Natural killer cell treated with Interleukin-12 subunit alpha and Interleukin-12 subunit beta and Interleukin-15 and Interleukin-18, amount 100 ng/mL, for 72 hours (primary cell): ENCODE data around the gene RECQL5. TPM values are rescaled to one million over a fixed set of nuclear protein-coding genes. Genes with fewer than 3 reads are reported as not detected.

Source experiments
- ATAC-seq, 2 donors: fragments of 150-1000 bp; cut with Tn5 transposase in 1 of 2; sonication (Bioruptor Pico), chemical (Tn5 transposase) in 1 of 2; 2 replicates each; pipeline ENCODE4 v1.10.0; 2021
- DNase-seq: peaks from one replicate; pipeline ENCODE4 v3.0.0; 2022; ENCODE audit warnings: low spot score
- H3K27ac Mint-ChIP-seq, 2 donors: 1 replicate in 1 of 2; 2 replicates in 1 of 2; pipeline ENCODE4 v1.8.0; 2022; ENCODE audit warnings: mixed read lengths in 2 of 2, mild to moderate bottlenecking in 1 of 2, moderate library complexity in 1 of 2
- H3K27me3 Mint-ChIP-seq, 2 donors: 1 replicate in 1 of 2; 2 replicates in 1 of 2; pipeline ENCODE4 v1.8.0; 2022; ENCODE audit warnings: mixed read lengths in 2 of 2
- H3K36me3 Mint-ChIP-seq: one replicate; pipeline ENCODE4 v1.8.0; 2022; ENCODE audit warnings: mixed read lengths
- H3K4me1 Mint-ChIP-seq, 2 donors: 1 replicate in 1 of 2; 2 replicates in 1 of 2; pipeline ENCODE4 v1.8.0; 2022; ENCODE audit warnings: low read depth in 2 of 2, mixed read lengths in 2 of 2, mild to moderate bottlenecking in 1 of 2
- H3K4me3 Mint-ChIP-seq: one replicate; pipeline ENCODE4 v1.8.0; 2022; ENCODE audit warnings: mixed read lengths
- H3K9me3 Mint-ChIP-seq: 2 replicates; pipeline ENCODE4 v1.8.0; 2022; ENCODE audit warnings: mixed read lengths
- total RNA-seq, 2 donors: library from RNA; stranded (reverse); gene quantifications; one replicate each; pipeline ENCODE4 v1.2.3, GENCODE V29; 2022

Gene RECQL5
- total RNA-seq = 10 to 100 TPM; 32.6 to 59.7 TPM

GRCh38 chr17:75666959-75667790 is at the start of gene RECQL5, which contains the start of gene SAP30BP:
RECQL5 (minus strand) TSS chr17:75667154; CDS start chr17:75666557, 597 bp downstream.
SAP30BP (plus strand) TSS chr17:75667338; CDS start chr17:75667373, 35 bp downstream.
- H3K9me3 Mint-ChIP-seq = no peaks in the 10 kb centered on the region
- H3K4me3 Mint-ChIP-seq = no peak within 1 kb of the TSS
- DNase-seq (peak; percentile 98), ATAC-seq (peak; percentile 100)
- peaks cover 7% of the 10 kb centered on the region for H3K36me3 Mint-ChIP-seq
- no peaks in the 10 kb centered on the region for H3K27me3 Mint-ChIP-seq
- H3K27ac Mint-ChIP-seq = no peak within 1 kb of the TSS
- H3K4me1 Mint-ChIP-seq = peaks cover 21 to 24% of the 10 kb centered on the region in 2 donors

- Mint-ChIP-seq H3K4me3 (no peak overlapping the region), H3K27ac (no peak overlapping the region), H3K36me3 (no peaks in the 10 kb centered on the region), H3K4me1 (peaks cover 0 to 3% of the 10 kb centered on the region in 2 donors), H3K9me3 (no peaks in the 10 kb centered on the region), H3K27me3 (no peaks in the 10 kb centered on the region)
- no peak for DNase-seq
- no peak for ATAC-seq
These were observed 45.5 kb upstream of the RECQL5 start for GRCh38 chr17:75712446-75712845.

GRCh38 chr17:75707079-75707571 is 40.2 kb upstream of the RECQL5 start:
- Mint-ChIP-seq H3K36me3 (no peaks in the 10 kb centered on the region), H3K4me3 (no peak overlapping the region), H3K9me3 (no peaks in the 10 kb centered on the region), H3K27ac (no peak overlapping the region), H3K27me3 (no peaks in the 10 kb centered on the region), H3K4me1 (no peaks in the 10 kb centered on the region)
- no peak for DNase-seq
- ATAC-seq = no peak

GRCh38 chr17:75706042-75706728 is 39.2 kb upstream of the RECQL5 start:
- ATAC-seq = no peak

GRCh38 chr17:75704963-75705875 is 38.3 kb upstream of the RECQL5 start:
- Mint-ChIP-seq H3K27ac (no peak overlapping the region), H3K9me3 (no peaks in the 10 kb centered on the region)

More at GRCh38 chr17:75706042-75706728, 39.2 kb upstream of the RECQL5 start:
- Mint-ChIP-seq H3K27me3 (no peaks in the 10 kb centered on the region), H3K4me1 (no peaks in the 10 kb centered on the region), H3K36me3 (peaks cover 7% of the 10 kb centered on the region), H3K9me3 (no peaks in the 10 kb centered on the region), H3K4me3 (no peak overlapping the region), H3K27ac (no peak overlapping the region)
- no peak for DNase-seq

GRCh38 chr17:75703591-75703990 is 36.6 kb upstream of the RECQL5 start:
- Mint-ChIP-seq H3K36me3 (peaks cover 7% of the 10 kb centered on the region), H3K27ac (no peak overlapping the region), H3K27me3 (no peaks in the 10 kb centered on the region), H3K4me3 (no peak overlapping the region), H3K4me1 (peaks cover 0 to 2% of the 10 kb centered on the region in 2 donors), H3K9me3 (no peaks in the 10 kb centered on the region)
- DNase-seq (no peak), ATAC-seq (no peak)

More at GRCh38 chr17:75704963-75705875, 38.3 kb upstream of the RECQL5 start:
- Mint-ChIP-seq H3K4me3 (no peak overlapping the region), H3K27me3 (no peaks in the 10 kb centered on the region), H3K4me1 (no peaks in the 10 kb centered on the region), H3K36me3 (peaks cover 7% of the 10 kb centered on the region)
- no peak for ATAC-seq
- no peak for DNase-seq

GRCh38 chr17:75703191-75703590 is 36.2 kb upstream of the RECQL5 start:
- ATAC-seq = no peak
- H3K9me3 Mint-ChIP-seq = no peaks in the 10 kb centered on the region
- H3K36me3 Mint-ChIP-seq = peaks cover 7% of the 10 kb centered on the region
- peaks cover 0 to 2% of the 10 kb centered on the region in 2 donors for H3K4me1 Mint-ChIP-seq
- DNase-seq = no peak
- H3K27me3 Mint-ChIP-seq = no peaks in the 10 kb centered on the region
- no peak overlapping the region for H3K27ac Mint-ChIP-seq
- no peak overlapping the region for H3K4me3 Mint-ChIP-seq

GRCh38 chr17:75701288-75701687 is 34.3 kb upstream of the RECQL5 start:
- H3K9me3 Mint-ChIP-seq = no peaks in the 10 kb centered on the region
- DNase-seq (no peak), ATAC-seq (no peak)
- H3K27ac Mint-ChIP-seq = peak overlapping the region in 1 of 2 donors; percentile 14
- no peaks in the 10 kb centered on the region for H3K27me3 Mint-ChIP-seq
- H3K36me3 Mint-ChIP-seq = peaks cover 7% of the 10 kb centered on the region
- H3K4me1 Mint-ChIP-seq = peaks cover 0 to 11% of the 10 kb centered on the region in 2 donors
- no peak overlapping the region for H3K4me3 Mint-ChIP-seq

GRCh38 chr17:75698659-75699058 is 31.7 kb upstream of the RECQL5 start:
- Mint-ChIP-seq H3K4me1 (peaks cover 4 to 11% of the 10 kb centered on the region in 2 donors), H3K4me3 (no peak overlapping the region), H3K9me3 (no peaks in the 10 kb centered on the region), H3K27me3 (no peaks in the 10 kb centered on the region), H3K36me3 (peaks cover 12% of the 10 kb centered on the region), H3K27ac (no peak overlapping the region)
- DNase-seq (no peak), ATAC-seq (no peak)

- Mint-ChIP-seq H3K9me3 (no peaks in the 10 kb centered on the region), H3K4me3 (no peak overlapping the region), H3K36me3 (peaks cover 12% of the 10 kb centered on the region), H3K27me3 (no peaks in the 10 kb centered on the region), H3K27ac (no peak overlapping the region), H3K4me1 (peaks cover 4 to 11% of the 10 kb centered on the region in 2 donors)
- DNase-seq = no peak
- ATAC-seq = no peak
These were observed 30.8 kb upstream of the RECQL5 start for GRCh38 chr17:75697651-75698291.

GRCh38 chr17:75695830-75696271 is 28.9 kb upstream of the RECQL5 start:
- Mint-ChIP-seq H3K36me3 (peaks cover 4% of the 10 kb centered on the region), H3K27ac (no peak overlapping the region), H3K4me3 (no peak overlapping the region), H3K9me3 (no peaks in the 10 kb centered on the region), H3K4me1 (peaks cover 21 to 29% of the 10 kb centered on the region in 2 donors), H3K27me3 (no peaks in the 10 kb centered on the region)
- no peak for DNase-seq
- no peak for ATAC-seq

- Mint-ChIP-seq H3K27me3 (no peaks in the 10 kb centered on the region), H3K36me3 (peaks cover 4% of the 10 kb centered on the region), H3K4me1 (peaks cover 26 to 34% of the 10 kb centered on the region in 2 donors), H3K4me3 (no peak overlapping the region), H3K27ac (peak overlapping the region in 1 of 2 donors; percentile 26), H3K9me3 (no peaks in the 10 kb centered on the region)
- no peak for DNase-seq
- ATAC-seq = no peak
These were observed 28.3 kb upstream of the RECQL5 start for GRCh38 chr17:75695141-75695829.
